22Rv1 (cell line): ENCODE results near the gene AACS.
"Not testable (repeated sequence)": the region's sequence is repeated elsewhere in the genome, so short reads cannot be mapped to it uniquely, and the experiment has no call there.

ENCODE experiments used
- H3K27ac ChIP-seq: fragments of 450-650 bp; 2 replicates; pipeline ENCODE4 v1.5.1; 2017
- CTCF ChIP-seq: fragments of 450-650 bp; IDR thresholded peaks from 2 replicates; pipeline ENCODE4 v1.5.1; 2017; ENCODE audit warnings: mild to moderate bottlenecking
- ZFX ChIP-seq: fragments of 450-650 bp; IDR thresholded peaks from 2 replicates; pipeline ENCODE4 v1.6.1; 2017; ENCODE audit warnings: antibody characterized with exemption, borderline replicate concordance

The AACS gene

DNA sequence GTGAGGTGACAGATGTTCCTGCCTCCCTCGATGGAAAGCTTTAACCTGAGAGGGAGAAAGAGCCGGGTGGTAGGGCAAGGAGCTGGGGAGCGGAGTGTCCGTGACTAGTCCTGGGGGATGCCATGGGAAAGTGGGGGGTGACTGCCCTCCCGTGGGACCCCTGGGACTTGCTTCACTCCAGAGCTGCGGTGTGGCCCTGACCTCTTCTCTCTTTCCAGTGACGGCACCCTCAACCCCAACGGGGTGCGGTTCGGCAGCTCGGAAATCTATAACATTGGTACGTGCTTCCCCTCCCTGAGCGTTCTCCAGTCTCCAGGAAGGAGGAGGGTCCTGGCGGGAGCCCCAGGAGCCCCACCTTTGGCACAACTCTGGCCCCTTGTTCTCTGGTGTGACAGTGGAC lies 69.3 kb downstream of the AACS start:
- no peak for TF ChIP-seq CTCF
- TF ChIP-seq ZFX = no peak
- H3K27ac ChIP-seq = no peak overlapping the region

DNA sequence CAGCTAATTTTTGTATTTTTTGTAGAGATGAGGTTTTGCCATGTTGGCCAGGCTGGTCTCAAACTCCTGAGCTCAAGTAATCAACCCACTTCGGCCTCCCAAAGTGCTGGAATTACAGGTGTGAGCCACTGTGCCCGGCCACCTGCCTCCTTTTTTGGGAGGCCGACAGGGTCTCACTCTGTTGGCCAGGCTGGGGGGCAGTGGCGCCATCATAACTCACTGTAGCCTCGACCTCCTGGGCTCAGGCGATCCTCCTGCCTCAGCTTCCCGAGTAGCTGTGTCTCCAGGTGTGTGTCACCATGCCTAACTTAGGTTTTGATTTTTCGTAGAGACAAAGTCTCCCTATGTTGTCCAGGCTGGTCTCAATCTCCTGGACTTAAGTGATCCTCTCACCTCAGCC lies 70.7 kb downstream of the AACS start:
- TF ChIP-seq CTCF = no peak
- no peak for TF ChIP-seq ZFX
- no peak overlapping the region for H3K27ac ChIP-seq

DNA sequence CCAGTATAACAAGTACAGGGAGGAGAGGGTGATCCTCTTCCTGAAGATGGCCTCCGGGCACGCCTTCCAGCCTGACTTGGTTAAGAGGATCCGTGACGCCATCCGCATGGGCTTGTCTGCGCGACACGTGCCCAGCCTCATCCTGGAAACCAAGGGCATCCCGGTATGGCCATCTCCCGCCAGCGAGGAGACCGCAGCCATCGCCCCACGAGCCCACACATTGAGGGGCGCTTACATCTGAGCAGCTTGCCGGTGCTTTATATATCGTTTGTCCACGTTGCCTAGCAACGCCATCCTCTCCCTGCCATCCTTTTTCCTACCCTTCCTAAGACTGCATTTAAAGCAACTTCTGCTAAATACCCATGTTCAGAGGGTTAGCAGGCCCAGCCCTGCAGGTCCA lies 71.5 kb downstream of the AACS start:
- no peak overlapping the region for H3K27ac ChIP-seq
- TF ChIP-seq ZFX = no peak
- TF ChIP-seq CTCF = no peak

DNA sequence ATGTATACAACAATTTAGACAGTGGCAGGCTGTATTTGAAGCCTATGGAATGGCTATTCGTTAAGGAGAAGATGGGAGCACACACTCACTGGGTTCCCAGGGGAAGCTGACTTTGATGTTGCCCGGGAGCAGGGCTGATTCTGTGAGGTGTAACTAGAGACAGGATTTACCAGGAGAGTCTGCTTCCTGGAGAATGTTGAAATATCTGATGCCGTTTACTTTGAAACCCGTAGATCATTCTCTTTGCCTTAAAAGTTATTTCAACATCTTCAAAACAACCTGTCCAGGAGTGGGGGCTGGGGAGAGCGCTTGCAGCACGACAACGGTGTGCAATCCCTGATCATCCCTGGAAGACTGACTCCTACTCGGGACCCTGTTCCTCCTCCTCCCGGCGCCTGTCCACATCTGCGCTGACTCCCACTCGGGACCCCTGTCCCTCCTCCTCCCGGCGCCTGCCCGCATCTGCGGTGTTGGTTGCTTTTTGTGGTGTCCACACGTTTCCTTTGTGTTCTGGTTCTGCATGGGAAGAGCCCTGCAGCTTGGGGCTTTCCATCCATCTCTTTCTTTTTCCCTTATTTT lies 72.6 kb downstream of the AACS start:
- TF ChIP-seq CTCF = no peak
- TF ChIP-seq ZFX = no peak
- H3K27ac ChIP-seq = no peak overlapping the region

DNA sequence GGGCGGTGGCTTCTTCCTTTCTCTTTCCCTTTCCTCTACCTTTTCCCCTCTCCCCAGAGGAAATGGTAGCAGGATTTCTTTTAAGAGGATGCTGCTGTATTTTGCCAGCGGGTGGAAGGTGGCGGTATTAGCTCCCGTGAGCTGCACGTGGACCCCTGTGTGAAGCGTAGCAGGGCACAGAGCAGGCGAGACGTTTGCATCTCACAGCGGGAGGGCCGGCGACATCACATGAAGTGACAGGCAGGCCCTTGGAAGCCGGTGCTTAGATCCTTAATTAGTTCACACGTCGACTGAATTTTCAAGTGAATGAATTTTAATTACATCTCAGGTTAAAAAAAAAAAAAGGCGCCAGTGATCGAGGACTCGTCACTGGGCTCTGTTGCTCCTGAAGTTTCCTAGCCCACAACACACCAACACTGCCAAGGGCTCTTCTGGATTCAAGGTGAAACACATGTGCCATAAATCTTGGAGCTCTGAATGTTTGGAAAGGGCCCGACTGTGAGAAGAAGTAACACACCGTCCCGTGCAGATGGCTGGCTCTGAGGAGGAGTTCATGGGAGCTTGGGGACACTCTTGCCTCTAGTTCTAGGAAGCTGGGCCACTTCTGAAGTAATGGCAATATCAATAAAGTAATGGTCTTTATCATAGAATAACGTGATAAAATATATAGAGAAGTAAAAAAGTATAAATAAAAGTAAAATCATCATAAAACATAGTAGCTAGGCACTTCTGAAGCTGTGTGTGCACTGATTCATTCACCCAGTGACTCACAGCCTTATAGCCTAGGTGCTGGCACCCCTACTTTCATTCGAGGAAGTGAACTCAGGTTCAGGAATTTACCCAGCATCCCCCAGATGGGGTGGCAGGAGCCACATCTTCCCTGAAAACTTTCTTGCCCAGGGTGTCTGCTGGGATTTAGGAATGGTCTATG lies 75.3 kb downstream of the AACS start:
- no peak for TF ChIP-seq ZFX
- no peak for TF ChIP-seq CTCF
- H3K27ac ChIP-seq = no peak overlapping the region

- H3K27ac ChIP-seq = not testable (repeated sequence)
Measured at GRCh38 chr12:125141210-125141573, 76.0 kb downstream of the AACS start.

- TF ChIP-seq ZFX = no peak
- TF ChIP-seq CTCF = no peak
- H3K27ac ChIP-seq = no peak overlapping the region
Measured at GRCh38 chr12:125142601-125143000, 77.4 kb downstream of the AACS start.
